Left colon (tissue), 2 donors: ENCODE measurements around the gene LIPN. TPM values are rescaled to one million over a fixed set of nuclear protein-coding genes. Genes with fewer than 3 reads are reported as not detected.
"Not testable (repeated sequence)": the region's sequence is repeated elsewhere in the genome, so short reads cannot be mapped to it uniquely, and the experiment has no call there.

Source experiments
- ATAC-seq: fragments of 200-7000 bp; cut with Tn5 transposase; one replicate; pipeline ENCODE4 v1.9.1; 2020; ENCODE audit warnings: mild to moderate bottlenecking, moderate library complexity
- DNase-seq, 2 donors: peaks; one replicate each; pipeline ENCODE4 v3.0.0-alpha.2; 2020
- intact Hi-C, 2 donors: fragments of 100-400 bp; cut with DNase I in 1 of 2; cut with micrococcal nuclease in 1 of 2; formaldehyde crosslinking; loops; one replicate each; pipeline versions ENCODE4 v1.11.2 to v1.14.0; 2022; cut with DNase I, micrococcal nuclease
- long read RNA-seq: library from polyadenylated mRNA; unstranded; transcript quantifications from one replicate; pipeline ENCODE4 v2.0.0, GENCODE V29; 2021
- total RNA-seq, 2 donors: library from RNA; stranded (reverse); fragmentation: NEBNext Ultra II Directional; extraction: Animal tissue kit (Norgen Biotek cat#: 25700); gene quantifications; one replicate each; pipeline ENCODE4 v1.2.1, GENCODE V29; 2021
- donor health status: DM: no; HTN: no; CAD: no.
- donor health status: DM: yes; HTN: yes; CAD: no.

The LIPN gene
- total RNA-seq = not detected
- long read RNA-seq = 0 reads

DNA sequence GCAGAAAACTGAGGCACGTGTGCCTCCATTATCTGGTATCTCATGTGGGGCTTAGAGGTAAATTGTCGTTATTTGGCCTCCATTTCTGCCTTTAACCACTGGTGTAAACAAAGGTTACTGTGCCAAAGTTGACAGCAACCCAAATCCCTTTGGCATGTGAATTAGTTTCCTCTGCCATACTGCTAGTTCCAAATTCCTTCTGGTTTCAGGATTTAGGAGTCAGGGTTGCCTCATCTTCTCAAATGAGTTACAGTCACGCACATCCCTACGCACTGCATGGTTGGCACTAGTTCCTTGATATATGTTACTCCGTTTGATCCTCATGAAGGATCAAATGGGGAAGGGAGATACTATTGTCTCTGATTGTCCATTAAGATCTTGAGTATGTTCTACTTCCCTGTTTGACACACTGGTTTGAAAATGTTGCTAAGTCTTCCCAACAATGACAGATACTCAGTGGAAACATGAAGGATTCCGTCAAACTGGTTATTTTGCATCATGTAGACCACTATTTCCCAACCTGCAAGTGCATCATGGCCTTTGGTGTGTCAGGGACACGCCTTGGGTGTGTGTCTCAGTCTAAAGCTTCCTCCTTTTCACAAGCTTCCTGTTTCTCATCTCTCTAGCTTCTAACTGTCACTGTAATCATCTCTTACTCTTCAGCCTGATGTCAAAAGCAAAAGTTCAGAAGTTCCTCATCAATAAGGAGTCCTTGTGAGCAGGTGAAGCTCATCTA is at the start of gene LIPN:
LIPN (plus strand) TSS at position 655 of the 736 bp plus-strand sequence. CDS start 1,386 bp downstream, outside the sequence.
- intact Hi-C loops = no loop called here
- peak; percentile 52 for ATAC-seq
- no peak for DNase-seq

- no peak for ATAC-seq
- DNase-seq = no peak
- intact Hi-C loops = no loop called here
These were observed 44.3 kb upstream of the LIPN start for GRCh38 chr10:88715517-88715916.

DNA sequence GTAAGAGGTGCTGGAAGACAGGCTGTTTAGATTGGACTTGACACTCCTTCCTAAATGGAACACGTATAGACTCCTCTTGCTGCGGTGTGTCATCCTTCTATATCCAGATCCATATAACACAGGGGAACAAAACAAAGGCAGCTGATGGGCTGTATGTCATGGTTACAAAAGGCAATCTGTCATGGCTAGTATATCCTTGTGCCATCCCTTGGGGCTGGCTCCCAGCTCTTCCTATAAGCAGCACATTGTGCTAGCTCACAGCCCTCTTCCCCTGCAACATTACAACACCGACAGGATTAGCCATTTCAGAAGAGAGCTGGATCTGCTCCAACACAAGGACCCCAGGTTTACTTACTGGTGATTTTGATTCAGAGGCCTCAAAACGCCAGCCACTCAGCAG is 38.4 kb upstream of the LIPN start:
- intact Hi-C loops = no loop called here
- DNase-seq (no peak), ATAC-seq (no peak)

DNA sequence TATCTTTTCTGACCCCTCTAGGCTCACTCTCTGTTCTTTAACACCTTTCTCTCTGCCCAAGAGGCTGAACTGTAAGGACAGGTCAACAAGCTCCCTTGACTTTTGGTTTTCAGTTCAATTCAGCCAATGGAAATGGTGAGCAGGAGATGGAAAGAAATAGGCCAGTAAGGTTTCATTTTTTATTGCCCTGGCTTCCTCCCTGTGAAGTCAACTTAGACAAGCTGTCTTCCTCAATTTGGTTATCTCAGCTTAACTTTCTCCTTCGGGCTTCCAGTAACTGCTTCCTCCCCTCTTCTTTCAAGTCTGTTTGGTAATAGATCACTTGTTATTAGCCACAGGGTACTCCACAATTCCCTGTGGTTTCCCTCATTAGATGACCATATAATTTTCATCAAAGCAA is 34.0 kb upstream of the LIPN start:
- no peak for ATAC-seq
- no peak for DNase-seq
- intact Hi-C loops = no loop called here

GRCh38 chr10:88728107-88728763 is 31.6 kb upstream of the LIPN start:
- ATAC-seq (no peak), DNase-seq (peak in 1 of 2 donors; percentile 13)

GRCh38 chr10:88730864-88731263 is 29.0 kb upstream of the LIPN start:
- DNase-seq = no peak
- intact Hi-C loops = no loop called here
- ATAC-seq = peak; percentile 73

More at GRCh38 chr10:88728107-88728763, 31.6 kb upstream of the LIPN start:
- intact Hi-C loops = no loop called here

DNA sequence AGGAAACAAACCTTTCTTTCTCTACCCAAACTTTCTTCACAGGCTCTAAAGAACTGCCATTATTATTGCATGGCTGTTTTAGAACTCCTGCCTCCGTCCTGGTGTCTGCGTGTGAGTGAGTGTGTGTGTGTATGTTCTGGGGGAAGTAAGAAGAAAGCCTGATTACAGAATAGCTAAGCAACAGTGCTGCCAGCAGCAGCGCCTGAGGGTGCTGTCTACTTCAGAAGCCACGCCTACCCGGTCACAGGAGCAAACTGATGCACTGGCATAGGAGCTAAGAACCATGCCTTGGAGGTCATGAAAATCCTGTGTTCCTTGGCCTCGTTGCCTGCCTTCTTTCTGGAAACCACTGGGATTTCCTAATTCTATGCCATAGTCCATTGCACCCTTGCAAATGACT is 28.5 kb upstream of the LIPN start:
- peak; percentile 29 to 54 for DNase-seq
- ATAC-seq = peak; percentile 96
- intact Hi-C loops = no loop called here

DNA sequence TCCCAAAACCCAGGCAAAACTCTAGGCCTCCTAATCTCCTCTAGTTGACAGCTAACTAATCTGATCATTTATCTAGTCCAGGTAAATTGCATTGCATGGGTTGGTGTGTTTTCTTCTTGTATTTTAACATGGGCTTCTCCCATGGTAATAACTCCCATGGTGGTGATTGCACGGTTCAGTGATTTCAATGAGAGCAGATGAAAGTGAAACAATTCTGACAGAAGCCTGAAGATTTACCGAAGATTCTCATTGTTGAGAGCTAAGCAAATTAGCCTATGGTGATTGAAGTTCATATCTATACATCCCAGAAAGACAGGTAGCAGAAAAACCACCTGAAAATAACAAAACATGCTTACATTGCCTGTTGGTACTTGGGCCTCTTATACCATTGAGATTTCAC is 26.6 kb upstream of the LIPN start:
- no peak for DNase-seq
- intact Hi-C loops = no loop called here
- no peak for ATAC-seq

- intact Hi-C loops = no loop called here
- ATAC-seq (no peak), DNase-seq (no peak)
These were observed 24.2 kb upstream of the LIPN start for GRCh38 chr10:88735661-88736060.

GRCh38 chr10:88741921-88742320 is 17.9 kb upstream of the LIPN start:
- intact Hi-C loops, ATAC-seq: not testable (repeated sequence)

DNA sequence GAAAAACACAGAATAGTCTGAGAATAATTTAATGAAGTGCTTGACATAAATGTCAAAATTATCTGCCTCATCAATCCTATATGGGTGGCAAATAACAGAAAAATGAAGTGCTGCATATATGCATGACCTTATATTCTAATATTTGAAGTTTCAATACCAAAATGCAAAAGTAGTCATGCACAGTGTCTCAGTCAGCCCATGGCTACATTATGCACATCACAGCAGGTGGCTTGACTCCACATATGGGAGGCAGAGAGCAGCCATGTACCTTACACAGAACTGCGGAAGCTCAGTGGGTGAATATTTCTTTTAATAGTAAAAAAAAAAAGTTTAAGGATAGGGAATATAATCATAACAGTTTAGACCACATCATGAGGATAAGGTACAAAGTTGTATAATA is 17.4 kb upstream of the LIPN start:
- DNase-seq (no peak), ATAC-seq (no peak)
- intact Hi-C loops = no loop called here

More at GRCh38 chr10:88741921-88742320, 17.9 kb upstream of the LIPN start:
- DNase-seq = not testable (repeated sequence)

GRCh38 chr10:88744002-88744401 is 15.8 kb upstream of the LIPN start:
- ATAC-seq (peak; percentile 82), DNase-seq (peak in 1 of 2 donors; percentile 25)
- intact Hi-C loops = no loop called here

GRCh38 chr10:88745633-88746032 is 14.2 kb upstream of the LIPN start:
- DNase-seq (no peak), ATAC-seq (no peak)
- intact Hi-C loops = no loop called here

DNA sequence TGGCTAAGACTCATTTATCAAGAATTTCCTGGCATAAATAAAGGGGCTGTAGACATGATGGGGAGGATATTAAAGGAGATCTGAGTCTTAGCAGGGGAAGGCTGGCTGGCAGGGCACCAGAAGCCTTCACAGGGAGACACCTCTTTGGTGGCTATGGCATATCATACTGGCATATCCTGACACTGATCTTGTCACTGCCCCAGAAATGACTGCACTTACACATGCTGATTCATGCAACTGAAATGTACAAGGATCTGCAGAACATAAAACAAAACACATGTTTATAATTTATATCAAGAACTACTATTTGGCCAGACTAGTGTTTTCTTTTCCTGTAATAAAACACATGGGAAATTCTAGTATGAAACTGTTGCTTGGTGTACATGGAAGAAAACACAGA is 5.5 kb upstream of the LIPN start:
- intact Hi-C loops = no loop called here
- no peak for ATAC-seq
- DNase-seq = no peak

DNA sequence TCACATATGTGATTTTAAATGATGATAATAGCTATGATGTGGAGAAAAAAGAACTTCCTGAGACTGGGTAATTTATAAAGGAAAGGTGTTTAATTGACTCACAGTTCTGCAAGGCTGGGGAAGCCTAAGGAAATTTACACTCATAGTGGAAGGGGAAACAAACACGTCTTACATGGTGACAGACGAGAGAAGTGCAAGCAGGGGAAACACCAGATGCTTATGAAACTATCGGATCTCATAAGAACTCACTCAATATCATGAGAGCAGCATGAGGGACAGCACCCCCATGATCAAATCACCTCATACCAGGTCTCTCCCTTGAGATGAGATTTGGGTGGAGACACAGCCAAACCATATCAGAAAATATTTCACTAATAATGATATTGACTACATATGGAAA is 4.1 kb upstream of the LIPN start:
- intact Hi-C loops = no loop called here
- ATAC-seq = no peak

DNA sequence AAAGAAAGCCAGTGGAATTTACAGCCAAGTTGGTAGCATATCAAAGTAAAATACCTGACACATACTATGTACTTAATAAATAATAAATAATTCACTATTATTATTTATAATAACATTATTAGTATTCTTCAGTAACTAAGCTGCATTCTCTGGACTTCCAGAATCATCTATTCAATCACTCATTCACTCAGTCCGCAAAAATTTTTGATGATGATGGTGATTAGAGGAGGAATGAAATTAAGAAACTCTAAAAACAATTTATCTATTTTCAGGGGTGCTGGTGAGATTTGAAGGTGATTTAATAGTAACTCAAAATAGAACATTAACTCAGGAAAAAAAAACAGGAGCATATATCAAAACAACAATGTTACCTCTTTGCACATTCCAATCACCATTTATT is 3.2 kb upstream of the LIPN start:
- DNase-seq (no peak), ATAC-seq (no peak)
- intact Hi-C loops = no loop called here

More for the DNA sequence above, 4.1 kb upstream of the LIPN start:
- no peak for DNase-seq

- intact Hi-C loops = no loop called here
- no peak for ATAC-seq
- DNase-seq = no peak
These were observed 3.1 kb downstream of the LIPN start for GRCh38 chr10:88762906-88763305.

DNA sequence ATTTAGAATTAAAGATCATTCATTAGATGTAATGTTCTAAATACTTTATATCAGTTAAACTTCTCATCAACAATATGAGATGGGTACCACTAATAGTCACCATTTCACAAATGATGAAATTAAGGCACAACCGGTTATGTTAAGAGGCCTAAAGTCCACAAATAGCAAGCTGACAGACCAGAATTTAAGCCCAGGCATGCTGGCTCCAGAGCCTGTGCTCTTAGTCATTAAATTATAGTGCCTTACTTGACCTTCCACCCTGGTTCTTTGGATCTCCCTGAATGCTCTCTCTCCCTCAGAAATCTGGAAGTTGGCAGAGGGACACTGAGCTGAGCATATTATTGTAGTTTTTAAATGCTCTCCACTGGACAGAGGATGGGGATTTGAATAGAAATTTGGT is 3.6 kb downstream of the LIPN start:
- no peak for DNase-seq
- ATAC-seq = no peak
- intact Hi-C loops = no loop called here

DNA sequence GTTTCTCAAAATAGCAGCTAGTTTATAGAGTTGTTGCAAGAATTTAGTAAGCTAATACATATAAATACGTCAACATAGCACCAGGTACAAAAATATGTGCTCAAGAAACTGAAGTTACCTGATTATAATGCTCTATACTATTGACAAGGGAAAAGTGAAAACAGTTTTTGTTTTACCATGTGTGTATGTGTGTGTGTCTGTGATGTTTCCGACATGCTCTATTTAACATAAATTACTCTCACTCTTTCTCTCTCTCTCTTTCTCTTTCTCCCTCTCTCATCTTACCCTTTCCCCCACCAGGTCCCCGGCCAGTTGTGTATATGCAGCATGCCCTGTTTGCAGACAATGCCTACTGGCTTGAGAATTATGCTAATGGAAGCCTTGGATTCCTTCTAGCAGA is 4.3 kb downstream of the LIPN start:
- ATAC-seq = no peak
- intact Hi-C loops = no loop called here
- DNase-seq = no peak

DNA sequence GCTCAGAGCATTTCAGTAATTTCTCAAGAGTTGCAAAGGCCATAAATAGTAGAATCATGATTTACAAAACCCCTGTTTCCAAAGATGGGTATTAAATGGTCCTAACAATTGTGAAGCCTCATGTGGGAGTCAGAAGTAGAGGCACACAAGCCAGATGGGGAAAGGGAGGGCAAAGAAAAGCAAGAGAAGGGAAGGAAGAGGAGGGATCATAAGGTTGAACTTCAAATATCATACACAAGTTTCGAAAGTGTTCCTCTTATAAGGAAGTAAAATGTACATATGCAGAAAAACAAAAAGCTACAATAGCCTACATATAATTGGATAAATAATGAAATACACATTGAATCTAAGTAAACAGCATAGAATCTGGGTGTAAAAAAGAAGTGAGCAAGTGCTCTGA is 6.0 kb downstream of the LIPN start:
- intact Hi-C loops = no loop called here
- DNase-seq (no peak), ATAC-seq (no peak)

DNA sequence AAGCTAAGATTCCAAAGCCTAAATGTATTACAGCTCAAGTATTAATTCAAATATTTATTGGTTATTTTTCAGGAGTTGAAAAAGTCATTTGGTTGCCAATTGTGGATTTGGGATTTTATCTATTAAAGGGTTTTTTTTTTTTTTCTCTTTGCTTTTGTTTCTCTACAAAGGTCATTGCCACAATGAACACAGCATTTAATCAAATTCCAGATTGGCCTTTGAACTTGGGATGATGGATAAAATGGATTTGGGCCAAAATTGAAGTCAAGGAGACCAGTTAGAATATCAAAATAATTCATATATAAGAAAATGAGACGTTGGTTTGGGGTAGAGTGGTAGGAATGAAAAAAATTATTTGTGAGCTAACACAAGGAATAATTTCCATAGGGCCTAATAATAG is 9.6 kb downstream of the LIPN start:
- intact Hi-C loops = no loop called here

More for the DNA sequence above, 9.6 kb downstream of the LIPN start:
- ATAC-seq = no peak
- no peak for DNase-seq
